GM23338 (cell line): ENCODE results near the gene HPGD.

ENCODE experiments used
- CTCF ChIP-seq, 2 experiments: fragments of 200-600 bp in 1 of 2; sonication (generic) in 1 of 2; conservative IDR thresholded peaks; 2 replicates each; pipeline versions ENCODE4 v1.5.1 to v1.6.1; 2016 to 2017; ENCODE audit warnings: antibody characterized with exemption in 2 of 2, low read depth in 2 of 2, mild to moderate bottlenecking in 2 of 2, moderate library complexity in 1 of 2
- EZH2phosphoT487 ChIP-seq: fragments of 200-600 bp; sonication (generic); IDR thresholded peaks from one replicate; pipeline ENCODE4 v1.8.1; 2018; ENCODE audit warnings: antibody characterized with exemption; ENCODE audit not compliant: unreplicated experiment
- JUNB ChIP-seq: IDR thresholded peaks from one replicate; pipeline ENCODE4 v1.6.1; 2016; ENCODE audit warnings: antibody characterized with exemption; ENCODE audit not compliant: unreplicated experiment
- POLR2AphosphoS5 ChIP-seq: IDR thresholded peaks from 2 replicates; pipeline ENCODE4 v1.6.1; 2016; ENCODE audit warnings: antibody characterized with exemption, low read depth
- TF ChIP-seq, protein P1 (sequence below): IDR thresholded peaks from one replicate; pipeline ENCODE4 v1.6.1; 2018; ENCODE audit warnings: antibody characterized with exemption; ENCODE audit not compliant: unreplicated experiment

DNA sequence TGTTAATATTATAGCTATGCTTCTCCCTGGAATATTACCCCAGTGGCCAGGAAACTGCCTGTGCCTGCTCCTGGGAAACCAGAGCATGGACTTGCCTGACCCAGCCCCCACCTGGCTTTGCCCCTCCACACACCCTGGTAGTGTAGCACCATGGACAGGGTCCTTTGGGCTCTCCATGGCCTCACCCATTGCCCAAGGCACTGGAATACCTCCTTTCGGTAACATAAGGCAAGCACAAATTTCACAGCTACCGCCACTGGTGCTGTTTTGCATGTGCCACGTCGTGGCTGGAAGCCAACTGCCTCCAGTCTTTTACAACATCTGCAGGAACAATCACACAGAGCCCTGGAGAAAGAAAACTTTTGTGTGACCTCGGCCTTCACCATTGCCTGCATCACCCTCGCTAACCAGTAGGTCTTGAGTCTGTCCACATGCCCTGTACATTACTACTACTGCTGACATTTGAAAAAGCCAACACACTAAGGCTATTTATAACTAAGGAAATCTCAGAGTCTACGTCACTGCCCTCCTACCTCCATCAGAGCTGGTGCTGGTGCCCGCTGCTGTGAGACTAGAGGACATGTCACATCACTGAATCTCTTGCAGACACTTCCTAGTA is 47.7 kb downstream of the HPGD start:
- no peak for TF ChIP-seq CTCF (conservative IDR thresholded peaks at IDR 0.05; ENCODE audit: low read depth in 2 of 2)
- TF ChIP-seq POLR2AphosphoS5, result no peak
- TF ChIP-seq, protein P1, sequence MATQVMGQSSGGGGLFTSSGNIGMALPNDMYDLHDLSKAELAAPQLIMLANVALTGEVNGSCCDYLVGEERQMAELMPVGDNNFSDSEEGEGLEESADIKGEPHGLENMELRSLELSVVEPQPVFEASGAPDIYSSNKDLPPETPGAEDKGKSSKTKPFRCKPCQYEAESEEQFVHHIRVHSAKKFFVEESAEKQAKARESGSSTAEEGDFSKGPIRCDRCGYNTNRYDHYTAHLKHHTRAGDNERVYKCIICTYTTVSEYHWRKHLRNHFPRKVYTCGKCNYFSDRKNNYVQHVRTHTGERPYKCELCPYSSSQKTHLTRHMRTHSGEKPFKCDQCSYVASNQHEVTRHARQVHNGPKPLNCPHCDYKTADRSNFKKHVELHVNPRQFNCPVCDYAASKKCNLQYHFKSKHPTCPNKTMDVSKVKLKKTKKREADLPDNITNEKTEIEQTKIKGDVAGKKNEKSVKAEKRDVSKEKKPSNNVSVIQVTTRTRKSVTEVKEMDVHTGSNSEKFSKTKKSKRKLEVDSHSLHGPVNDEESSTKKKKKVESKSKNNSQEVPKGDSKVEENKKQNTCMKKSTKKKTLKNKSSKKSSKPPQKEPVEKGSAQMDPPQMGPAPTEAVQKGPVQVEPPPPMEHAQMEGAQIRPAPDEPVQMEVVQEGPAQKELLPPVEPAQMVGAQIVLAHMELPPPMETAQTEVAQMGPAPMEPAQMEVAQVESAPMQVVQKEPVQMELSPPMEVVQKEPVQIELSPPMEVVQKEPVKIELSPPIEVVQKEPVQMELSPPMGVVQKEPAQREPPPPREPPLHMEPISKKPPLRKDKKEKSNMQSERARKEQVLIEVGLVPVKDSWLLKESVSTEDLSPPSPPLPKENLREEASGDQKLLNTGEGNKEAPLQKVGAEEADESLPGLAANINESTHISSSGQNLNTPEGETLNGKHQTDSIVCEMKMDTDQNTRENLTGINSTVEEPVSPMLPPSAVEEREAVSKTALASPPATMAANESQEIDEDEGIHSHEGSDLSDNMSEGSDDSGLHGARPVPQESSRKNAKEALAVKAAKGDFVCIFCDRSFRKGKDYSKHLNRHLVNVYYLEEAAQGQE, result peak; percentile 79
- TF ChIP-seq EZH2phosphoT487, result no peak
- no peak for TF ChIP-seq JUNB
